Fibroblast of peridontal ligament (primary cell): ENCODE data around the gene MPP3.
"Not testable (repeated sequence)": the region's sequence is repeated elsewhere in the genome, so short reads cannot be mapped to it uniquely, and the experiment has no call there.

Source experiments
- DNase-seq: peaks from one replicate; pipeline ENCODE4 v3.0.0-alpha.2; 2010; ENCODE audit errors: extremely low read depth

MPP3 gene

GRCh38 chr17:43808076-43808475 is 24.9 kb downstream of the MPP3 start:
- no peak for DNase-seq

- no peak for DNase-seq
These were observed 27.8 kb downstream of the MPP3 start for GRCh38 chr17:43805117-43805516.

GRCh38 chr17:43803758-43804157 is 29.2 kb downstream of the MPP3 start:
- DNase-seq, result peak; percentile 33

GRCh38 chr17:43801844-43802243 is 31.1 kb downstream of the MPP3 start:
- no peak for DNase-seq

- DNase-seq, result no peak
These were observed 32.2 kb downstream of the MPP3 start for GRCh38 chr17:43800736-43801135.

GRCh38 chr17:43799047-43799446 is 33.9 kb downstream of the MPP3 start:
- DNase-seq, result no peak

- DNase-seq, result not testable (repeated sequence)
These were observed 34.9 kb downstream of the MPP3 start for GRCh38 chr17:43798024-43798423.

- not testable (repeated sequence) for DNase-seq
These were observed 40.3 kb downstream of the MPP3 start for GRCh38 chr17:43792668-43793067.

- peak; percentile 59 for DNase-seq
These were observed 41.4 kb downstream of the MPP3 start for GRCh38 chr17:43791589-43791988.

- no peak for DNase-seq
These were observed 42.5 kb downstream of the MPP3 start for GRCh38 chr17:43790311-43790940.

GRCh38 chr17:43789482-43789881 is 43.5 kb downstream of the MPP3 start:
- DNase-seq, result no peak

GRCh38 chr17:43788540-43788939 is 44.4 kb downstream of the MPP3 start:
- no peak for DNase-seq

GRCh38 chr17:43787728-43788127 is 45.2 kb downstream of the MPP3 start:
- DNase-seq, result no peak

- DNase-seq, result peak; percentile 77
These were observed 48.3 kb downstream of the MPP3 start for GRCh38 chr17:43784628-43785101.

- DNase-seq, result no peak
These were observed 48.9 kb downstream of the MPP3 start for GRCh38 chr17:43784068-43784467.

- DNase-seq, result no peak
These were observed 49.8 kb downstream of the MPP3 start for GRCh38 chr17:43782913-43783680.

GRCh38 chr17:43780135-43780534 is 52.8 kb downstream of the MPP3 start, which contains the start of gene CFAP97D1:
Gene CFAP97D1, plus strand, starts transcription at chr17:43780435. Its CDS starts 28 bp downstream, at chr17:43780463.
- DNase-seq, result no peak

GRCh38 chr17:43779145-43780125 is 53.5 kb downstream of the MPP3 start:
- DNase-seq, result peak; percentile 25

- peak; percentile 91 for DNase-seq
These were observed 54.4 kb downstream of the MPP3 start, which contains the start of gene DUSP3 for GRCh38 chr17:43778337-43779144. Gene DUSP3, minus strand, starts transcription at chr17:43778977. Its CDS starts 53 bp downstream, at chr17:43778924.

- DNase-seq, result no peak
These were observed 58.4 kb downstream of the MPP3 start for GRCh38 chr17:43774304-43775250.
